ENCODE results near the gene MAN1C1. TPM values are rescaled to one million over a fixed set of nuclear protein-coding genes. Genes with fewer than 3 reads are reported as not detected.

Gene MAN1C1
- polyA plus RNA-seq, 1 donor from 2014 or later = 1.3 TPM

GRCh38 chr1:25576459-25577133 is 40.0 kb upstream of the MAN1C1 start:
- Histone ChIP-seq H3K9me3 (ENCODE audit: low read length) (no peaks in the 10 kb centered on the region), H3K9ac (ENCODE audit: low read length) (no peak overlapping the region), H4K20me1 (ENCODE audit: insufficient read depth) (no peaks in the 10 kb centered on the region), H3K9me2 (ENCODE audit: insufficient read depth, low read length) (no peaks in the 10 kb centered on the region), H3K27ac (ENCODE audit: low read length) (no peak overlapping the region), H3K79me2 (replicated peaks; ENCODE audit: insufficient read depth, low read length) (no peaks in the 10 kb centered on the region), H3F3A (ENCODE audit: insufficient read depth, low read length, poor library complexity, severe bottlenecking) (no peaks in the 10 kb centered on the region), H3K4me2 (ENCODE audit: low read length) (no peak overlapping the region), H3K4me3 (ENCODE audit: low read length) (no peak overlapping the region), H2AFZ (ENCODE audit: low read depth, low read length) (no peak overlapping the region), H3K27me3 (ENCODE audit: insufficient read depth, low read depth, low read length) (no peaks in the 10 kb centered on the region), H3K36me3 (ENCODE audit: insufficient read depth, low read length) (no peaks in the 10 kb centered on the region)
- TF ChIP-seq TAF1 (IDR thresholded peaks at IDR 0.05; ENCODE audit: low read depth) (no peak), SMC3 (conservative IDR thresholded peaks at IDR 0.05; ENCODE audit: poor library complexity) (no peak), POLR2AphosphoS5 (IDR thresholded peaks at IDR 0.05) (no peak), EZH2 (IDR thresholded peaks at IDR 0.05; ENCODE audit: borderline replicate concordance, insufficient read depth, low read length, poor library complexity, severe bottlenecking) (no peak), REST (IDR thresholded peaks at IDR 0.05; ENCODE audit: borderline replicate concordance) (no peak), RAD21 (conservative IDR thresholded peaks at IDR 0.05) (no peak)
- TF ChIP-seq, protein P1, sequence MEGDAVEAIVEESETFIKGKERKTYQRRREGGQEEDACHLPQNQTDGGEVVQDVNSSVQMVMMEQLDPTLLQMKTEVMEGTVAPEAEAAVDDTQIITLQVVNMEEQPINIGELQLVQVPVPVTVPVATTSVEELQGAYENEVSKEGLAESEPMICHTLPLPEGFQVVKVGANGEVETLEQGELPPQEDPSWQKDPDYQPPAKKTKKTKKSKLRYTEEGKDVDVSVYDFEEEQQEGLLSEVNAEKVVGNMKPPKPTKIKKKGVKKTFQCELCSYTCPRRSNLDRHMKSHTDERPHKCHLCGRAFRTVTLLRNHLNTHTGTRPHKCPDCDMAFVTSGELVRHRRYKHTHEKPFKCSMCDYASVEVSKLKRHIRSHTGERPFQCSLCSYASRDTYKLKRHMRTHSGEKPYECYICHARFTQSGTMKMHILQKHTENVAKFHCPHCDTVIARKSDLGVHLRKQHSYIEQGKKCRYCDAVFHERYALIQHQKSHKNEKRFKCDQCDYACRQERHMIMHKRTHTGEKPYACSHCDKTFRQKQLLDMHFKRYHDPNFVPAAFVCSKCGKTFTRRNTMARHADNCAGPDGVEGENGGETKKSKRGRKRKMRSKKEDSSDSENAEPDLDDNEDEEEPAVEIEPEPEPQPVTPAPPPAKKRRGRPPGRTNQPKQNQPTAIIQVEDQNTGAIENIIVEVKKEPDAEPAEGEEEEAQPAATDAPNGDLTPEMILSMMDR (IDR thresholded peaks at IDR 0.05; ENCODE audit: poor library complexity, severe bottlenecking) = no peak

- H3K27ac ChIP-seq (ENCODE audit: low read length) = no peak overlapping the region
- H3K9me3 ChIP-seq (ENCODE audit: low read length) = no peaks in the 10 kb centered on the region
- no peaks in the 10 kb centered on the region for H3K36me3 ChIP-seq (ENCODE audit: insufficient read depth, low read length)
- no peak overlapping the region for H3K4me3 ChIP-seq (ENCODE audit: low read length)
- H3K9me2 ChIP-seq (ENCODE audit: insufficient read depth, low read length) = no peaks in the 10 kb centered on the region
- H4K20me1 ChIP-seq (ENCODE audit: insufficient read depth) = no peaks in the 10 kb centered on the region
- no peak overlapping the region for H3K4me2 ChIP-seq (ENCODE audit: low read length)
- H3F3A ChIP-seq (ENCODE audit: insufficient read depth, low read length, poor library complexity, severe bottlenecking) = no peaks in the 10 kb centered on the region
- no peaks in the 10 kb centered on the region for H3K27me3 ChIP-seq (ENCODE audit: insufficient read depth, low read depth, low read length)
- no peak overlapping the region for H3K9ac ChIP-seq (ENCODE audit: low read length)
- H2AFZ ChIP-seq (ENCODE audit: low read depth, low read length) = no peak overlapping the region
- TF ChIP-seq TAF1 (IDR thresholded peaks at IDR 0.05; ENCODE audit: low read depth) (no peak), REST (IDR thresholded peaks at IDR 0.05; ENCODE audit: borderline replicate concordance) (no peak), EZH2 (IDR thresholded peaks at IDR 0.05; ENCODE audit: borderline replicate concordance, insufficient read depth, low read length, poor library complexity, severe bottlenecking) (no peak), MXI1 (conservative IDR thresholded peaks at IDR 0.05; ENCODE audit: poor library complexity, severe bottlenecking) (no peak), SMC3 (conservative IDR thresholded peaks at IDR 0.05; ENCODE audit: poor library complexity) (no peak), RAD21 (conservative IDR thresholded peaks at IDR 0.05) (no peak), POLR2AphosphoS5 (IDR thresholded peaks at IDR 0.05) (no peak), EP300 (conservative IDR thresholded peaks at IDR 0.05; ENCODE audit: poor library complexity, severe bottlenecking) (no peak)
- TF ChIP-seq, protein P1 (IDR thresholded peaks at IDR 0.05; ENCODE audit: poor library complexity, severe bottlenecking) = no peak
- no peaks in the 10 kb centered on the region for H3K79me2 ChIP-seq (replicated peaks; ENCODE audit: insufficient read depth, low read length)
These were observed 39.3 kb upstream of the MAN1C1 start for GRCh38 chr1:25577134-25577920.
